ENCODE measurements around the gene PTPRZ1. TPM values are rescaled to one million over a fixed set of nuclear protein-coding genes. Genes with fewer than 3 reads are reported as not detected.

PTPRZ1 gene
- total and polyA plus RNA-seq, 2 of the 8 experiments (the other 6 are each of a cell fraction or from before 2014, with no cell fraction given), result 112 to 135 TPM

GRCh38 chr7:121885166-121885920 lies 12.4 kb downstream of the PTPRZ1 start (continued):
- TF ChIP-seq CHD7 (IDR thresholded peaks at IDR 0.05; ENCODE audit: insufficient replicate concordance, low read length), result no peak
- no peak for TF ChIP-seq RXRA (IDR thresholded peaks at IDR 0.05; ENCODE audit: insufficient read depth, low read depth, low read length)
- no peak for TF ChIP-seq CREB1 (IDR thresholded peaks at IDR 0.05)

Measured in H1 (cell line).